Stimulated activated CD8-positive, alpha-beta memory T cell treated with anti-CD3 and anti-CD28 coated beads, Interleukin-7, amount 100 ng/mL, for 24 hours (primary cell): ENCODE measurements around the gene FSHR.

ENCODE experiments used
- DNase-seq: peaks from one replicate; pipeline ENCODE4 v3.0.0-alpha.2; 2020; ENCODE audit warnings: low read depth

Gene FSHR

DNA sequence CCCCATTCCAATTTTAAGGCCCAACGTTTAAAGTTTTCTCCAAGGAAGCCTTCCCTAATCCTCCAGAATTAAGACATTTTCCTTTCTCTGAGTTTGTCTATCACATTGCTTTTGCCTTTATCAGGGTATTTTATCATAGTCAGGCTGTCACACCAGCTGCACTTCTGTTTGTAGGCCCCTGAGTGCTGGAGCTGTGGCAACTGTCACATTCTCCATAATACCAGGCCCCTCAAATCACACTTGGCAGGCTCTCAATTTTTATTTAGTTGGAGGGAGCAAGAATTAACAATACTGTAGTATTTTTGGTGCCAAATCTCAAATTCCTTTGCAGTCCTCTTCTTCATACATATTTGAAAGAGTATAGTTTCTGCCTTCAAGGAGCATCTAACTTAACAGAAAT, 122.2 kb downstream of the FSHR start:
- DNase-seq: no peak

DNA sequence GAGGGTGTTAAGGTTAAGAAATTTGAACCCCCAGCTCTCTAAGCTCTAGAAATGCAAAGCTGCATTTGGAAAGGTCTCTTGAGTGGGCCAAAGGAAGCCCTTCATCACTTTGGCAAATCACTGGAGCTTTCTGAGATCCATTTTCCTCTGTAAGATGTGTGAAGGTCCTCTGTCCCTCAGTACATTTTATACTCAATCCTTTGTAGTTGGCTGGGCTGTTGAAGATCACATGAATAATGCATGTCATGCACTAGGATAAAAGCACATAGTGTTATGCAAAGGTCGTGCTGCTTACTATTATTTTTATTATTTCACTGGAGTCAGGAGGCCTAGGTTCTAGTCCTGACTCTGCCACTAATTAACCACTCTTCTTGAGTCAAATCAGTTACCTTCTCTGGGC, 124.9 kb downstream of the FSHR start:
- no peak for DNase-seq

DNA sequence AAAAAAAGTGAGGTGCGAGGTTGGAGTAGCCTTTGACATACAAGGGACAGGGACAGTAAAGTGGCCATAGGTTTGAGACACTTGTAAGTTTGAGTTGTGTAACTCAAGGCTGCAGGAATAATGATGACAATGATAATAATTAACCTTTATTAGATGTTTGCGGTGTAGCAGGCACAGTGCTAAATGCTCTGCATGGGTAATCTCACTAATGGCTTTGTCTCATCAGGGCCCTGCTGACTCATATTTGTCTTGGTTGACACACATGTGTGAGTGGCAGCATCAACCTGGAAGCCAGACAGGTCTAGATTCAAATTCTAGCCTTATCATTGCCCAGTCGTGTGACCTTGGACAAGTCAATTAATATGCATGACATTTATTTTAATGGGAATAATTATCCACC, 126.2 kb downstream of the FSHR start:
- DNase-seq: no peak

DNA sequence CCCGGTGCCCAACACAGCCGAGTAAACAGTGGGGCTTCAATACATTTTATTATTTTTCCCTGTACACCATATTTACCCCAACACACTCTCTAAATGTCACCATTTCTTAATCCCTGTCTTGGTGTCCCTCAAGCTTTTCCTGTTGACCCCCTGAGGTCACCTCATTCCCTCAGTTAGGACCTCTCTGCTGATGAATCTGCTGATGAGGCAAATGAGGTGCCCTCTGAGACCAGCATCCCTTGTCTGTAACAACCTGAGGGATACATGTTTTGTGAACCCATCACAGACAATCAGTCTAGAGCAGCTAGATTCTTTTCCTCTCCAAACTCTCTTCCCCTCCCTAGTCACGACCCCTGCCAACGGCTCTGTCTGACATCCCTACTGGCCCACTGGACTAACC, 127.6 kb downstream of the FSHR start:
- DNase-seq: no peak

DNA sequence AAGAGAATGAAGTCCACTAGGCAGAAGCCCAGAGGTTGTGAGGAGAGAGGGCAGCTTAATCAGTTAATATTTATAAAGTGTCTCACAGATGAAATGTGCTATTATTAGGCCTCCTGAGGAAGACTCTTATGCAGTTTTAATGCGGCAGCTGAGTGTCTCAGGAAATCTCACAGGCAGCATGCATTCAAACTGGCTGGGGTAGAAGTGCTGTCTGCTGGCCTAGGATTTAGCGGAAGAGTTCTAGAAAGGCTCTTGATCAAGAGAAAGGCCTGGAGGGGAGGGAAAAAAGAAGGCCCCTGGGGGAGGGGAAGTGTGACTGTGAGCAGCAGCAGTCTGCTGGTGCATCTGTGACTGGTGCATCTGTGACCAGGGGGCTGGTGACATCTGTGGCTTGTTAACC, 133.0 kb downstream of the FSHR start:
- no peak for DNase-seq

DNA sequence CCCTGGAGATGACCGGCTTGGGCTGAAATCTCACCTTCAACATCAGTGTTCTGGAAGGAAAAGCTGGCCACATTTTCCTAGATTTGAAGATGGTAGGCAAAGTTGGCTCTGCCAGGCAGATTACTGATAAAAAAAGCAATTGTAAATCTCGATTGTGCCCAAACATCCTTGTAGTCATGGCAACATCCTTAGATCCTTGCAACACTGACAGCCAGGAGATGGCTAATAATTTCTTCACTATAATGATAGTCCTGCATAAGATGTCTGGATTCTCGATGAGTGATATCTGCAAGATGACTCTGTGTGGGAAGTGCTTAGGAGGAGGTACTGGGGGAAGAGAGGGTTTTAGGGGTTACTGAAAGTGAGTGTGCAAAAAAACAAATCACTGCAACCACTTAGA, 149.1 kb downstream of the FSHR start:
- no peak for DNase-seq

DNA sequence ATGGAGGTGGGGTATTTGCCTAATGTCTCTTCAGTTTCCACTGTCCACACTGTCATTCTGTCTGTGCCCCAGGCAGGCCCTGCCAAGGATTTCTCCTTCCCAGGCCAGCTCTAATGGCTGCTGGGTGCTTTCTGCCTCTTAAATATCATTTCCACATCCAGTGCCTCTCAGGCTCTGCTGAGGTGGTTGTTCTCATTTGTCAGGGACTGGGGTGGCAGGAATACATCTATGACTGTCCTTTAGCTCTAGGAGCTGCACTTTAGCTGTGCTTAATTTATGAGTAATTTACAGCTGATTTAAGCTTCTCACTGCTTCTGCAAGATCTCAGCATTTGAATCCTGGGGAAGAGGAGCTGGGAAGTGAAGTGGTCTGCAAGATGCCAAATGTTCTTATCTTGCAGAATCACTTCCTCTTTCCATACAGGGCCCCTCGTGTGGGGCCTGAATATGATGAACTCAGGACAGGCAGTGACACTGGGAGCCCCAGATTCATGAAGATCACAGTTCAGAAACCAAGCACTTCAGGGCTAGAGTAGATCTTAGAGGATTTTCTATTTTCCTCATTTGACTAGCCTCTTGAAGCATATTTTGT, 150.2 kb downstream of the FSHR start:
- no peak for DNase-seq

DNA sequence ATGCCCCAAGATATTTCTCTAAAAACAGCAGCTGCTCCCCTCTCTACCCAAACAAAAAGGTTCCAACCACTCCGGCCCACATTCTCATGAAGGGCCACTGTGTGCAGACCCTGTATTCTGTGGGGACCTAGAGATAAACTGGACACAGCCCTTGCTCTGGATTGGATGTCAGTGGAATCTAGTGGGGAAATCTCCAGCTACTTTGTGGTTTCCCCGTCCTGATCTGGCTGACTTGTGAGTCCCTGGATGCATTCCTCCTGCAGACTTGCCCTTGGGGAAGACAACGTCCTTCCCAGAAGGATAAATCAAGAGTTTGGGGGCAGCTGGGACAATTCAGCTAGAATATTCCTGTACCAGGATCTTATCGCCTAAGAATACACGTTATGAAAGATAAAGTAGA, 151.1 kb downstream of the FSHR start:
- DNase-seq: no peak

DNA sequence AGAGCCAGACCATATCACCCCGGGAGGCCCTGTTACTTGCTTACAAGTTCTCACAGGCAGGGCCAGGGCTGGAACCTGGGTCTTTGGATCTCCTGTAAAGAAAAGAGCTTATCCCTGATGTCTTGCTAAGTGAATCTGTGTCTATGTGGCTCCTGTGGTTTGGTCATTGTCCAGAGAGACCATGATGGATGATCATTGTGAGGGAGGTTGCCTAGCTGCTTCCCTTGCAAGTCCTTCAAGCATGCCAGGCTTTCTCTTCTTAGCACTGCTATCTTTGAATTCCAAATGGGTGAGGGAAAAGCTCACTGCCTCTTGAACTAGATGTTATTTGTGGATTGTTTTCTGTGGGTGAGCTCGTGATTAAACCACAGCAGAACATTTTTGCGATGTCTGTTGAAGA, 151.6 kb downstream of the FSHR start:
- DNase-seq: no peak

DNA sequence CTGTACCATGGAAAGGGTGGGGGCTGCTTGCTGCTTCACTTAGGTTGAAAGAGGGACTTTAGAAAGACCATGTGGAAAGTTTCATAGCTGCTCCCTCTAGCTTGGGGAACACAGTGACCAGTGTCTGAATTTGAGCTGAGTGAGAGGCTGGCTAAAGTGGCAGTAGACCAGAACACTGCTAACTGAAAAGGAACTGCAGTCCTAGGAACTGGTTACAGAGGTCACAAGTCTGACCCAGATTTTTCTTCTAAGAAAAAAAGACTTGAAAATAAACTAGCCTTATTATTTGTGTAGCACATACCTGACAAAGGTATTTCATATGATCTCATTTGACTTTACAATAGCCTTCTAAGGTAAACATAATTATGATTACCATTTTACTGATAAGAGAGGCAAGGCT, 153.6 kb downstream of the FSHR start:
- DNase-seq: no peak

DNA sequence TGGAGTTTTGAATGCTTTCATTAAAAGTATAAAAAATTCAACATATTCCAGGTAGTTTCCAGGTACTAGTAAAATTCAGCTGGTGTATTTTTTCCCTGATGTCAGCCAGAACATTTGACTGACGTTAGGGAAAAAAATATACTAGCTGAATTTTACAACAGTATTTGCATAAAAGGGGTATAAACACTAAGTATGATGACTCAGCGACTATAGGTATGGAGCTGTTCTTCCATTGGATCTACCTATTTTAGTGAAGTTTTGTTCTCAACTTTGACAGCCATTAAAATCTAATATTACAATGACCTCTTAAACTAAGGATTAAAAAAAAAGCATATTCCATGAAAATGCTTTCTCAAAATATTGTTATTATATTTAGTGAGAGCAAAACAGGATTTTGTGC, 155.9 kb downstream of the FSHR start:
- DNase-seq: no peak

DNA sequence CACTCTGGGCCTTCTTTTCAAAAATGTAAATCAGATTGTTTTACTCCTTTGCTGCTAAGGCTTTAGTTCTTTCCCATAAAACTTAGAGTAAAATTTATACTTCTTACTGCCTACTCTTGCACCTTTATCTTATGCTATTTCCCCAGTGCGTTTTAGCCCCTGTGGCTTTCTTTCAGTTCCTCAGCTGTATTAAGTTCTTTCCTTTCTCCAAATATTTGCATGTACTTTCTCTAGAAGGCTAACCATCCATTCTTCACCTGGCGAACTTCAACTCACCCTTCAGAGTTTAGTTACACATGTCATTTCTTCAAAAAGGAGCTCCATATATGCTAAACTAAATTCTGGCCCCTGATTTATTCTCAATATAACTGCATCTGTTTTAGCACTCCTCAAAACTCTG, 160.7 kb downstream of the FSHR start:
- DNase-seq: no peak

DNA sequence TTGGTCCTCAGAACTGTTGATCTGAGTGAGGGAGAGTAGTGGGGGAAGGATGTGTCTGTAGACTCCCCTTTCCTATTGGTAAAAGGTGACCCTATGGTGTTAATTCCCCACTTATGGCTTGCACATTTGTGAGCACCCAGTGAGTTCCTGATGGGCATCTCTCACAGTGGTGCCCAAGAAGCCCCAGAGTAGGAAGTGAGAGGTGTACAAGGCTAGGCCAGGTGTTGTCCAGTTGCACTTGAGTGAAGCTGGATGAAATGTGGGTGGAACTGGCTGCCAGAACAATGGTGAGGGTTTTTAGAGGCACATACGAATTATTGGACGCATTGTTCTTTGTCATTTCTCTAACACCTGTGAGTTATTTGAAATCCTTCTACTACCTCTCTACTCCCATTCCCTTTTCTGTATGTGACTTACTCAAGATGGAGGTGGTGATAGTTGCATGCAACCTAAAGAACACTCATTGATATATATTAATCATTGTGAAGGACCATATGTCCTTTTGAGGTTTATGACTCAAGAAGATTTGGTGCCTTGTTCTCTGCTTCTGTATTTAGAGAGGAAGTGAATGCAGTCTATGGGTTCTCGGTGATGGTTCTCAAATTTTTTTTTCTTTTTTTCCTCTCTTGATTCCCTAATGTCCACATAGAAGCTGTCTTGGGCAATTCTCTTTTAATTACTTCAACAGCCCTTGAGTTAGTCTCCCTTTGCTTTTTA, 162.7 kb downstream of the FSHR start:
- DNase-seq: no peak

DNA sequence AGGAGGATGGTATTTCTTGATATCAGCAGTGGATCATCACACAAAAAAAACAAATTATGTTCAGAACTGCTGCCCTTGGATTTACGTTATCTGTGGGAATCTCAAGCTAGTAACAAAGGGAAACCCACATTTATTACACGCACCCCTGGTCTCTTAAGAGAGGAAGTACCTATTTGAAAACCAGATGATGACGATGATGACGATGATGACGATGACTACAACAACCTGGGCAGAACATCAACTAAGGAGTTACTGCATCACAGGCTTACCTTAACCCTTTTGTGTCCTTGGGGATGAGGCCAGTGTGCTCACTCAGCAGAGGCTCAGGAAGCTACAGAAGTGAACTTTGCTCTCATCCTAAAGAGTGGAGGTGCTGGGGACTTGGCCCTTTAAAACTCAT, 169.4 kb downstream of the FSHR start:
- DNase-seq: no peak

DNA sequence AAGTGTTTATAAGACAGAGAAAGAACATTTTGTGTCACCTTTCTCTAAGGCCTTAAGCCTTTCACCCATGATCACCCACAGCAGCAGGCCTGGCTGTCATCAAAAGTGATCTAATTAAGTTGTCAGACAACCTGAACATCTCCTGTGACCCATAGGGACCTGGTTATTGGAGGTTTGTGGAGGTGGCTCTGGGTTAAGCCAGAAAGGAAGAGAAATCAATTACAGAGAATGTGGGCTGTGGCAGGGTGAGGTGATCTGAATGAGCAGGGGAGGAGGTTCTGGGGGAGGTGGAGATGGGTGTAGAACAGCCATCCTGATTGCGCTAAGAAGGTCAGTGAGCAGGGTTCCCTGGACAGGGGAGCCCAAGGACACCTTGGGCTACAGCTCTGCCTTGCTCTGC, 170.8 kb downstream of the FSHR start:
- no peak for DNase-seq

DNA sequence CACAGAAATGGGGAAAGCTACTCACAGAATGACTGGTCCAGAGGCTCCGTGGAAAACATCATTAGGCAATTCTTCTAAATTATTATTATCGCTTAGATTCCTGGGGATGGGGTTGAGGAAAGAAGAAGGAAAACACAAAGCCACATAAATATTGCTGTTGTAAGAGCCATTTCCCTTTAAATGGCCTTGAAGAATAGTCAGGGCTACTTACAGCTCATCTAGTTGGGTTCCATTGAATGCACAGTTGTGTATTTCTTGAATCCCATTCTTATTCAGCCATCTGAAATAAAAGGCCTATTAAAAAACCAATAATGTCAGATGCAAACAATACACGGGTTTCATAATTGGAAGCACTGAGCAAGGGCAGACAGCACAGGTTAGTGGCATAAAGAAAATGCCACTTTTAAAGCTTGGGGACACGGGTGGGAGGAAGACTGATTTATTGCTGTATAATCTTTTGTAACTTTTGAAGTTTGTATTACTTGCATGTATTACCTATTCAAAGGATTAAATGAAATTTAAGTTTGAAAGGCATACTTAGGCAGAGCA, 171.4 kb downstream of the FSHR start:
- DNase-seq: no peak

DNA sequence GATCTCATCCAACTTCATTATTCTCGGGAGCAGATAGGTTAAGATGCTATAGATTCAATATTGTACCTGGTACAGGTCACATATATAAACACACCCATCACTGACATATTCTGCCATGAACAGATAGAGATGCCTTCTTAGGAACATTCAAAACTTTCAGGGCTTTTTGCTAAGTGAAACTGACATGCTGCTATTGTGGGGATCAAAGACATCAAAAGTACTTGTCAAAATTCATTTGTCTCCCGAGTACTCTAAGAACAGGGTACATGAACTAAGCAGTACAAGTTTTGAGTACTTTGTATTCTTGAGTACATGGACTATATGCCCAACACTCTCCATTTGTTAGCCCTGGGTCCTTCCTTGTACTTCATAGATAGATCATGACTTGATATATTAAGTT, 173.5 kb downstream of the FSHR start:
- DNase-seq: no peak

DNA sequence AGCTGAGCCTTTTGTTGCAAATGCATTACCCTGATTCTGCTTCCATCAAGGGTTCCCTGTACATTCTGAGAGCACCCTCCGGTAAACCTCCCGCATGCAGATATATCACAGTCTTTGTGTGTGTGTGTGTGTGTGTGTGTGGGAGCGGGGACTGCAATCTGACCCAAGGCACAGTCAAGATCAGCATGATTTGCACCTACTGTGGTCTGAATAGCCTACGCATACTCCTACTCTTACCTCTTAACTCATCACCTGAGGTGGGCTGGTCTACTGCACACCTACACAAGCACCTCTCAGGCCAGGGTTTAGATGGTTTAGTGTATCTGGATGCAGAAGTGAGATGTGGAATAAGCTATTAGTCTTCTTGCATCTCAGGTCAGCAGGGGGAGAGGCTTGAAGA, 174.6 kb downstream of the FSHR start:
- DNase-seq: no peak

DNA sequence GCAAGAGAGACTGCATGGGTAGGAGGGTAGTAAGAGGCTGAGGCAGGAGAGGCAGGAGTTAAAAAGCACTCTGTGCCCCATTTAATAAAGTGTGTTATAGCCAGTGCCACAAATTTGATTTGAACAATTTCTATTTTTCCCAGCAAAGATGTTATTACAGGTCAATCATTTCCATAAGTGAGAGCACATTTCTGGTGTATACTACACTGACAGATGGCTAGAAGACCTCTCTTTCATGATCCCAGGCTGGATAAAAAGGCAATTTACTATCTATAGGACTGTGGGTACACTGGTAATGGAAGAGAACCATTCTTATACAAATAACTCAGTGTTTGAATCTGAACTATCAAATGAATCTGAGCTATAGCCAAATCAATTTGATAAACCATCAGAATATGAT, 176.2 kb downstream of the FSHR start:
- no peak for DNase-seq

DNA sequence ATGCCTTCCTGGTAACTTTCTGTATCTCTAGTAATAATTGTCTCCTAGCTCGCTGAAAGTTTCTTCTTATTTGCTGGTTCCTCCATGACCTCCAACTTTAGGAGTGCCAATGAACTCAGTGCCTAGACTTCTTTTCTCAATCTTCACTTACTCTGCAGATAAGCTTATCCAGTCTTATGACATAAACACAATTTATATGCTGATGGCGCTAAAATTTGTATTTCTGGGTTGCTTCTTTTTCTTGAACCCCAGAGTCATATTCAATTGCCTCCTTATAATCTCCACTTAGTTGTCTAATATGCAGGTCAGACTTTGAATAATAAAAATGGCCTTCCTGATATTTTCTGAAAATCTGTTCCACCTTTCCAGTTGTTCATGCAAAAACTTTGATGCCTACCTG, 182.5 kb downstream of the FSHR start:
- DNase-seq: no peak

DNA sequence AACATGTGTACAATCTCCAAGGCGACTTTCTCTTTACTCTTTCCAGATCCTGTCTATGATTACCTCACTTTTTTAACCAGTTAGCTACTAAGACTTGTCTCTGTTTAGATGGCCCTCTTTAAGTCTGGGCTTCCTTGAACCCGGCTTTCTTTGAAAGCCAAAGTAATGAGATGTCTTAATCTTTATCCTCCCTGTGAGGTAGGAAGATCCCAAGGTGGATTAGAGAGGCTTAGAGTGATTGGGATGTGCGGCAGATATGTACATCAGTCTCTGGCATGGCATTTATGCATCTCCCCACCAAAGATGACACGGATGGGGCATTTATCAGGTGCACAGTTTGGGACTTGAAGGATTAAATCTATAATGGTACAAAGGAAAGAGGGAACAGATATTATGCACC, 186.3 kb downstream of the FSHR start:
- DNase-seq: no peak

DNA sequence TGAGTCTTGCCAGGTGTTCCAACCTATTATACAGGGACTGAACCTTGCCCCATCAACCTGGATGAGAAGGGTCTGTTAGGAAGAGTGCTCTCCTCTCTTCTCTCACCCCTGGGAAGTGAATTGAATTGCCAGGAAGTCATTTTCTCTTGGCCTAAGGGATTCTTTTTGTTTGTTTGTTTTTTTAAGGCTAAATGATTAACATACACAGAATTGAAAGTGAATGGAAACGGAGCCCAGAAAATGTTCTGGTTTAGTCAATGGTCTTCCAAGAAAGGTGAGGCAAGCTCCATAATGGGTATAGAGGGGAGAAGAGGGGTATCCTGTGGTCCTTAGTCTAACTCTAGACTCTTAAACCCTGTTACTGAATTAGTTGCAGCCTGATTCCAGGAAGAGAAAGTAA, 189.1 kb downstream of the FSHR start:
- no peak for DNase-seq

DNA sequence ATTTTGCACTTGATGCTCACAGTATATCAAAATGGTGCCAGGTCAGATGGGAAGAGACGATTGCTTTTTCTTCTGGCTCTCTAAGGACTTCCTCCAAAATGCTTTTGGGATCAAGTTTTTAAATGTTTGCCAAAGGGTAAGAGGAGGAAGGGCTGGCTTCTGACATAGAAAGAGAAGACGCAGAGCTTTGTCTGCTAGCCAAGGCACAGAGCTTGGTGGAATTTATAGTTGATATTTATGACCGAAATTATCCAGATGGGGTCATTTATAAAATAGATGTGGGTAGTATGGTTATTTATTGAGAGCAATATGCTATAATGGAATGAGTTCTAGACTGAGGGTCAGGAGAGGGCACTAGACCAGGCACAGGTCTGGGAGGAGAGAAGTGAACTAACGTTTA, 193.3 kb downstream of the FSHR start:
- no peak for DNase-seq

DNA sequence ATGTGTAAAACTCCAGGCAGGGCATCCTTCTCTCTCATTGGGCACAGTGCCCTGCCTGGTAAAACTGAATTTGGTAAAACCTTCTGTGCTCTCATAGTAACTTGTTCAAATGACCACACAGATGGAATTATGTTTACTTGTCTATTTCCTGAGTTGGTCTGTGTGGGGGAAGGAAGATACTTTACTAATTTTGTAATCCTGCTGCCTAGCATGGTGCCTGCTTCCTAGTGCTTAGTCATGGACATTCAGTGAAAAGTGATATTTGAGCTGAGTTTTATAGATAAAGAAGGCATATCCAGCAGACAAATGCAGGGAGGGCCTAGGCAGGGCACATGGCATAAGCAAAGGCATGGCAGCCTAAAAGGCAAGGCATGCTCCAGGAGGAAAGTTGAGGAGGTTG, 199.4 kb downstream of the FSHR start:
- DNase-seq: no peak
